Brain pericyte (primary cell): ENCODE data around the gene GPR180.

Experiments
- DNase-seq: peaks from one replicate; pipeline ENCODE4 v3.0.0-alpha.2; 2012; ENCODE audit warnings: low read depth, low spot score

GPR180 gene

DNA sequence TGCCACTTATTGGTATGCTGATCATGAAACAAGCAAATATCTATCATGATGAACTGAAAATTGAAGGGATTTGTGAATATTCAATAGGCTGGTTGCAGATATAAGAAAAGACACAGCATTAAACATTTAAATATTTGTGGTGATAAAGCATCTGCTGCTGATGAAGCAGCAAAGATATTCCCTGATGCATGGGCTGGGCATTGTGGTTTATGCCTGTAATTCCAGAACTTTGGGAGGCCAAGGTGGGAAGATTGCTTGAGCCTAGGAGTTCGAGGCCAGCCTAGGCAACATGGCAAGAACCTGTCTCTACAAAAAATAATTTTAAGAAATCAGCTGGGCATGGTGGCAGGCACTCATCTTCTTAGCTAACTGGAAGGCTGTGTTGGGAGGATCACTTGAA, 54.5 kb downstream of the GPR180 start:
- no peak for DNase-seq

DNA sequence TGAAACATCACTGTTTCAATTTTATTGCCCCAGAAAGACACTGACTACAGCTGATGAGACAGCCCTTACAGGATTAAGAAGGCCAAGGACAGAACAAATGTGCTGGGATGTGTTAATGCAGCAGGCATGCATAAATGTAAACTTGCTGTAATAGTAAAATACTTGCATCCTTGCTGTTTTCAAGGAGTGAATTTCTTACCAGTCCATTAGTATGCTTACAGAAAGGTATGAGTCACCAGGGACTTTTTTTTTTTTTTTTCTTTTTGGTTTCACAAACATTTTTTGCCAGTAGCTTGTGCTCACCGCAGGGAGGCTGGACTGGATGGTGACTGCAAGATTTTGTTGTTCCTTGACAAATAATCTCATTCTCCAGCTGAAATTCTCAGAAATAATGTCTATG, 55.1 kb downstream of the GPR180 start:
- peak; percentile 16 for DNase-seq

DNA sequence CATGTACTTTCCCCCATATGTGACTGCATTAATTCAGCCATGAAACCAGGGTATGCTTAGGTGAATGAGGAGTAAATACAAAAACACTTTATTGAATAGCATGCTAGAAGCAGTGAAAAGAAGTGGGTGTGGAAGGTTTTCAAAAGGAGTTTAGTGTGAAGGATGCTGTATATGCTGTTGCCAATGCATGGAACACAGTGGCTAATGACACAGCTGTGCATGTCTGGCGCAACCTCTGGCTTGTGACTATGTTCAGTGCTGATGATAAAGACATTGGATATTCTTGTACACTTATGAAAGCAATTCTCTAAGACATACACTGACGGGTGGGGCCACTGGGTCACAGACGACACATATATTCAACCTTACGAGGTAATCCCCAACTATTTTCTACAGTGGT, 55.5 kb downstream of the GPR180 start:
- no peak for DNase-seq

DNA sequence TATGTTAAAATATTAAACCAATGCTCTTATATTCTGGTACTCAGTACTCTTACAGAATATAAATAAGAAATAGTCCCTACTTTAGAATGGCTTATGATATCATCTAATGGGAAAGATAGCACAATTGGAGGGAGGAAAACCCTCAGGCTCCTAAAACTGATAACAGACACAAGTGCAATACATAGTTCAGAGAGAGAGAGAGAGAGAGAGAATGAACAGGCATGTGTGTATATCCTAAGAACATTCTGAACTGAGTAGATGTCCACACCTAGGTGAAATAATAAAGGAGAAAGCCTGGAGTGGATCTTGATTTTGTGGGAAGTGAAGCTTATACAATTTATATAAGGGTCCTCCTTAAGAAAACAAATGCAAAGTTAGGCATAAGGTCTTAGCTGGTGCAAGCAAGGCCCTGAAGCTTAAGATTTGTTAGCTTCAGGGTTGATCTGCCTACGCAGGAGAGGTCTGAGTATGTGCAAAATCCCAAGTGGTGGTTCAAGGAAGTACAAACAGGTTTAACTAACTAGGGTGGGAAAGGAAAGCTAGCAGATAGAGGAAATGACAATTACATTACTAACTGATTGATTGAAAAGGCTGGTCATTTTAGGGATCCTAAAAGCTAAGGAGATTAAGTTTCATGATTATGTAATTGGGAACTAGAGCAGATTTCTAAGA, 57.4 kb downstream of the GPR180 start:
- no peak for DNase-seq

DNA sequence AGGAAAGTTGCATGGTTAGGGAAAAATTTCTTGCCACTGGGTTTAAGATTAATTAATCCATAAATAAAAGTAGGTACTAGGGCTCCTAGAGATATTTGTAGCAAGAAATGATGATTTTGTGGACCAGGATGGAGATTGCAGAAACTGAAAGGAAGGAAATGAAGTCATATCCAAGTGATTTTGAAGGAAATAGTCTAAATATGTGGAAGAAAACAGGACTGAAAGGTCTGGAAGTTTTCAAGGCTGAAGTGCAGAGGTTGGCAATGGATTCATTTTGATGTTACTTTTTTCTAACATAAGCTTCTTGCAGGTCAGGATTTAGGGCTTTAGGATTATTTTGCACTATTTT, 57.9 kb downstream of the GPR180 start:
- no peak for DNase-seq

DNA sequence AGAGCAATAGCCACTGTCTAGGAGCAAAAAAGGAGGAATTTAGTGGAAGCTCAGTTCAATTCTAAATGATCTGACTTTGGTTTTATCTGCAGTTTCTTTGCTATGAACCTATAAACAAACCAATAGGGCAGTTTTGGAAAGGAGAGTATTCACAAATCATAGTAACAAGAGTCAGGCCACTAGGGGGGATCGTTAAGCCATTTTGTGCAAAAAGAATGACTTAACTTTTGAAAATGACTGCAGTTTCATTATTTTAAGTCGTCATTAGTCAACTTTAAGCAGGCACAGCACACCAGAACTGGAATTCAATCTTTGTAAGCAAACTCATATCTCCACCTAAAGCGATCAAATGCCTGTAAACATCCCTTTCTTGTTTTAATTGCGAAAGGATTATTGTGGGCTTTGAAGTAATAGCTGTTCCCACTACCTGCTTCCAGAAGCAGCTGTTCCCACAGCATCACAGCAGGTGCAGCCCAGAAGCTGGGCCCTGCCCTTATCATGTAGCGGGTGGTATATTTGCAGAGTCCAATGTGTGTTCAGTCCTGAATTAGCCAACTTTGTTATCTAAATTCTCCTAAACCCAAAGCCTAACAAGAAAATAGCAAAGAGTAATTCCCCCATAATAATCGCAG, 59.2 kb downstream of the GPR180 start:
- DNase-seq = no peak

DNA sequence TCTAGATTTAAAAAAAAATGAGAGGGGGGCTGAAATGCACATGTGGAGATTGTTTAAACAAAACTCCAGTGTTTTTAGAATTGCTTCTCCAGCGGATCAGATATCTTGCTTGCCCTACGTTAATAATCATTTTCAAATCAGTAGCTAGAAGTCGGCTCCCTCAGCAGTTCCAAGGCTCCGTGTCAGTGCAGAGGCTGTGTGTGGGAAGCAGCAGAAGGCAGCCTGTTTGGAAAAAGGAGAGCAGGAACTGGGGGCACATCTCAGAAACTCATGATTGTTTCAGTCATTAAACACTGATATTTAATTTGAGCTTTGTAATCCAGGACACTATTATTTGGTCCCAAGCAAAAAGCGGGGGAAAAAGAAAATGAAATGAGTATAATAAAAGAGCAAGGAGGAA, 59.7 kb downstream of the GPR180 start:
- DNase-seq = no peak

DNA sequence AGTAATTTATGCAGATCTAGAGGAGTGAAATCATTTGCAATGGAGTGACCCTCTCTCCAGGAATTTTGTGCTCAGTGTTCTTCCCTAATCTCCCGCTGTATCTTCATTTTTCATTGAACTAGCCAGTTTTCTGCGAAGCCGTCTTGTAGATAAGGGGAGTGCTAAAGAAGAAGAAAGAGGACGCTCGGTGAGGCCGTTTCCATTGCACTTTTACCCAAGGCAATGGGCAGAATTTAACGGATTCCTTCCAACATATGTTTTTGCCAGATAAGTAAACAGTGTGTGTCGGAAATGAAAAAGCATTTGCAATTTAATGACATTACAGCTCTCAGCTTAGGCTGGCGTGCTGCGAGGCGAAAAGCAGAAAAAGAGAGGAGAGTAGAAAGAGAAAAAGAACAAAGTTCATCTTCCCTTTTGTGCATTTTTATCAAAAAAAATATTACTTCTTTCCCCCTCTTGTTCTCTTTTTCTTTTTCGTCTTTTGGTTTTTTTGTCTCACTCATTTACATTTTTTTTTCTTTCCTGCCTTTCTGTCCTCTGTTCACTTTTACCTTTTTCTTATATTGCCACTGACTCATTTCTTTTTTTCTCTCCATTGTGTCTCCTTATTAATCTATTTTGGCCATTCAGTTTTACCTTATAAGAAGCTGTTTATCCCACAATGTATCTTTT, 60.8 kb downstream of the GPR180 start:
- no peak for DNase-seq

DNA sequence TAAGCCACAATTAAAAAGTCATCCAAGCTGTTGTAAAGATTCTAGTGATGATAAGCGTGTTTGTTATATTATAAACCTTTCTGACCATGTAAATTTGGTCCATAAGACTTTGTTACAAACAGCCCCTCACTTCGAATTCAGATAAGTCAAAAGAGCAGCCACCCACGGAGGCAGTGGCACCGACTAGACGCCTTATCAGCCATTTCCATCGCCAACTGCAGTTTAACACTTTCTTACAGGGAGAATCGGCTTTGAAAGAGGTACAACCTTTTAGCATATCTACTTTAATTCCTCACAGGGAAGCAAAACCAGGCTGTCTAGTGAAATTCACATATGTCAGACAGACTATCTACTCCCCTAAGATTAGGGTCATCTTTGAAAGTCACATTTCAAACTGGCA, 63.2 kb downstream of the GPR180 start:
- DNase-seq = no peak

DNA sequence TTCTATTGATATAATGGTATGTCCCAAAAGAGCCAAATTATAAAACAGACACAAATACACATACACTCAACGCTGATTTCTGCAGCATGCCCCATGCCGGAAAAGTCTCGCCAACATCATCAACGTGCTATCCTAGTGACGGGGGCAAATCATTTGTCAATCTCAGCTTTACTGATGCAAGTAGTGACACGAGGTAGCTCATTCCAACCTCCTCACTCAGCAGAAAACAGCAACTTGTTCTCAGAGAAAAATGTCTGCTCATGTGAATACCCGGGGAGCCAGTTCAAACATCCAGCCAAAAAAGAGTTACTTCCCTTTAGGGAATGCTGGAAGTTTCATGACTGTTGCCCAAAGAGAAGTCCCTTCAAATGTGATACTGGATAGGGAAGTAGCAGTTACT, 64.4 kb downstream of the GPR180 start:
- no peak for DNase-seq

DNA sequence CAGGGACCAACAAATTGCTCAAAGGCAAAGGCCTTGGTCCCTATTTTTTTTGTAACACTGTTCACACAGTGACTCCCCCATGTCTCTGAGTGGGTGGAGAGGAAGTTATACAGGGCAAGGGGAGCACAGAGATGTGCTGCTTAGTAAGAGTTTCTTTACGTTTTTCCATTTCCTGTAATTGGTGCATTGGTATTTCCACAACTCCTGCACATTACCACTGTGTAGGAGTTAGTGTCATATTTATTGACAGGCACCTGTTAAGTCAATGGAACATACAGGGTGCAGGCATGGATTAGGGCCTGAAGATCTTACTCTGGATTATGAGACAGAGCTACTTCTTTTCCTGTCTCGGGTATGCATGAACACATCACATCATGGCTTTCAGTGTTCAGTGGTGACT, 65.5 kb downstream of the GPR180 start:
- DNase-seq = no peak

DNA sequence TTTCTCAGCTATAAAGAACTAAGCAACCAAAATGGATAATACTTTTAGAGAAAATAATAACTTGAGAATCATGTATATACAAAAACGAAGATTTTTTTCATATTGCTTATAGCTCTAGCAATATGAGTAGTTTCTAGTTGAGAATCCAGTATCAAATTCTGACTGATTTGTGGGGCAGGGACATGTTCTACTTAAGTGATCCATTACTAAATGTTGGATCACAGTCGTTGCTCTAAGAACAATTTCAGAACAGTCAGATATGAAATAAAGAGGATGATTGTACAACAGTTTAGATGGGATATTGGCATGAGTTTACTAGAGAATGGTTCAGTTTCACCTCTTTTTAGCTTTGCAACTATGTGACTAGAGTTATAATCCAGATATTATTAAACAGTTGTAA, 70.7 kb downstream of the GPR180 start:
- no peak for DNase-seq

DNA sequence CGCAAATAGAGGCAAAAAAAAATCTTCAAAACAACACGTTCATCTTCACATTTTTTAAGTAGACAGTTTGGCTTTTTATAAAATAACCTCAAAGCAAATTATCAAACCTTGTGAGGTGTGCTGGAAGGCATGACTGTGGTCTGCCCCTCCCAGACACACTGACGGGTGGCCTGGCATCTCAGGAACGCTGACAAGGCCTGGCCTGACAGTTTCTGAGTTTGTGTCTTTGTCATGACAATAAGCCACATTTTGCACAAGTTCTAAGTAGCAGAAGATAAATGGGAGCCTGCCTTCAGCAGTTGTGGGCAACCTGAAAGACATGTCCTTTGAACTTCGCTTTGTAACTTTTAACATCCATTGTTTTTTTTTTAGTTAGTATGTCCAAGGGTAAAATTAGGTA, 72.2 kb downstream of the GPR180 start:
- no peak for DNase-seq

DNA sequence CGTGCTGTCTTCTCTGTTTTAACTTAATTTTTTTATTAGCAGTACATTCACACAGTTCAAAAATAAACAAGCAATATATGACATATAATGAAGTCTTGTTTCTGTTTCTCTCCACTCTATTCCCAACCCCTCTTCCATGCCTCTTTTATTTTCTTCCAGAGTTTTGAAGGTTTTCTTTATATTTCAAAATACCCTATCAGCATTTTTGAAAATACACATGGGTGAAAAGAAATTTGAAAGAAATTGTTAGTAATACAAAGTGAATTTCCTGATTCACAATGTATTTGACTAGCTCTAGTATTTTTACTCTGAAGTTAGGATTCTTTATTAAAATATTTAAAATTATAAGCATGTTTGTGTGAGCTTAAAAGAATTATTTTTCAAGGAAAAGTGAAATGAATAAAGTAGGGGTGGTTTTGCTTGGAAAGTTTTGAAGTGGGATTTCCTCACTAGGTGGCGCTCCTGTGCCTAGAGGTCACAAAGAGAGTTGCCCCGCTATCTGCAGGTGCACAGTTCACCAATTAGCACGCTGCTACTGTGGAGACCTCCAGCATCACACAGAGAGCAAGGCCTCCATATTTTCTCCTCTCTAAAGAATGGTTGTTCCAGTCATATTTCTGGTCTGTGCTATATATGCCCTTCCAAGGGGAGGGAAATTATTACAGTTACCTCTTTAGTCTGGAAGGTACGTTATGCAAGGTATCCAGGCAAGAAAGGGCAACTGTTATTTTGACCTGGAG, 73.1 kb downstream of the GPR180 start:
- DNase-seq = no peak

DNA sequence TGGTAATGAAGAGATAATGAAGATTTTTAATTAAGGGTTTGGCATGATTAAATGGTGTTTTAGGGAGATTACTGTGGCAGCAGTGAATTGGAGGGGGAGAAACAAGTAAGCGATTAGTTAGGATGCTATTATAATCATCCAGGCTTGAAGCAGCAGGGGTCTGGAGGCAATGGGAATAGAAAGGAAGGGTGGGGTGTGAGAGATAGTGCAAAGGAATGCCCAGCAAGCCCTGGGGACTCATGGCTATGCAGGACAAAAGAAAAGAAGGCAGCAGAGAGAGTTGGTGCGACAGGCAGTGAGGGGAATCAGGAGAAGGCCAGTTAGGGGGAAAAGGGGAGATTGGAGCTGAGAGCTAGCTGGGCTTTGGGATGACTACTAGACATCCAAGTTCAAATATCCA, 76.1 kb downstream of the GPR180 start:
- DNase-seq = no peak

DNA sequence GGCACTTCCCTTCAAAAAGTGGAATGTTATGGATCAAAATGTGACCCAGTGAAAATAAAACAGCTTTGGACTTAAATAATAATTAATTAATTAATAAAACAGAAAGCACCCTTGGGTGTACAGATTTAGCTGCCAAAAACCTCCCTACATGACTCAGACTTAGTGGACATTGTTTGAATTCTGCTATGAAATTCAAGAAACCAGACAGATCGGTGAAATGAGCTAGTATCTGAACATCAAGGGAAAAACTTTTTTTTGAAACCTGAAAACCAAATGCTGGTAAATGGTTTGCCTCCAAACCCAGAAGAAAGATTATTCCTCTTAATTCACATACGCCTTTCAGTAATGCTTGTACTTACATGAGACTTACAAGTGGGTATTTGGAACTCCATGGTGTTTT, 77.2 kb downstream of the GPR180 start:
- DNase-seq = no peak

DNA sequence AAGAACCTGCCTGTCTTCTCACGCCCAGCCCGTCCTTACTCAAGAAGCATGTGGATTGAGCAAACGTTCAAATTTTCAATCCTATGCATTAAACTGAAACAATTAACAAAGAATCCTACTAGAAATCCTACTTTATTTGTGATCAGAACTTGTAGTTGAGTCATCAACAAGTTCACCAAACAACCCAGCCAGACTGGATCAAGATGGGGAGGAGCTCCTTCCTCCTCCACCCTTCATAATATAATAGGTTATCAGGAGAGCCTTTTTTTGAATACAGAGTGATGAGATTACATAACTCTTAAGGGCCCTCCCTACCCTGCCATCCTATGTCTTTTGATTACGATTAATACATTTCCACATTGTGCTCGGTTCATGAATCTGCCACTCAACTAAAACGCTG, 78.0 kb downstream of the GPR180 start:
- DNase-seq = no peak

DNA sequence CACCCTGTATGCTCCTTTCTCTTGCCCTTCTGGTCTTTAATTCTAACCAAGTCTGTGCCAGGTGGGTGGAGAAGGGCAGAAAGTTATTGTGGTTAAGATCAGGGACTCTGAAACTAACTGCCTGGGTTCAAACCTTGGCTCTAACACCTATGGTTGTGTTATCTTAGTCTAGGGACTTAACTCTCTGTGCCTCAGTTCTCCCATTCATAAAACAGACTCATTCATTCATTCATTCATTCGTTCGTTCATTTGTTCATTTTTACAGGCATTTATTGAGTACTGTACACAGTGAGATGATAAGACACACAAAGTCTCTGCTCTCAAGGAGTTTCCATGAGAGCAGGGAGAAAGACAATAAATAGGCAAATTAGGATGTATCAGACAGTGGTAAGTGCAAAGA, 80.6 kb downstream of the GPR180 start:
- no peak for DNase-seq

DNA sequence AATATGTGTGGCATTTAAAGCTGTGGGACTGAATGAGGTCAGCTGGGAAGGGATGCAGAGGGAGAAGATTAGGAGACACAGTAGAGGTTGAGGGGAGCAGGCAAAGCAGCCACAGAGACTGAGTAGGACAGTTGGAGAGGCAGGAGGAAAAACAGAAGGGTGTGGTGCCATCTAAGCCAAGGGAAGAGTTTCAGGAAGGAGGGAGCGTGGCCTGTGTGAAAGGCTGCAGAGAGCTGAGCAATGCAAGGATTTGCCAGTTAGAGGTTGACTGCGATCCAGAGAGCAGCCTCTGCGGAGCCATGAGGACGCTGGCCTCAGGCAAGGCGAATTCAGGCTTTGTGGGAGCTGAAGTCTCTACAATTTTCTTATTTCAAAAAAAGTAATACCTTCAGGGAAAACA, 81.8 kb downstream of the GPR180 start:
- no peak for DNase-seq
